Endothelial cell of umbilical vein (primary cell): Measurements from ENCODE around the gene RAB10. TPM values are rescaled to one million over a fixed set of nuclear protein-coding genes. Genes with fewer than 3 reads are reported as not detected.

Experiments used
- BruUV-seq: library from RNA; stranded (reverse); fragments of 400-500 nt; replicated peaks from 2 replicates; lab custom pipeline; 2021; lab: Mats Ljungman, UMichigan
- CTCF ChIA-PET: fragments of 300-600, 350-600 bp; sonication (Branson Sonifier 250); formaldehyde crosslinking; loops from one replicate; lab custom pipeline; 2021; ENCODE audit warnings: antibody characterized with exemption, inconsistent platforms; lab: Charles Lee
- POLR2A ChIA-PET: fragments of 300-600, 350-600 bp; sonication (Branson Sonifier 250); formaldehyde crosslinking; loops from one replicate; lab custom pipeline; 2021; ENCODE audit warnings: antibody characterized with exemption, inconsistent platforms; lab: Charles Lee
- DNase-seq: peaks from one replicate; pipeline ENCODE4 v3.0.0-alpha.2; 2011; ENCODE audit warnings: low read depth, low spot score
- FAIRE-seq: peaks from 2 replicates; lab custom pipeline; 2011; peaks lifted over from hg19 to GRCh38; lab: Jason Lieb, UNC
- H2AFZ ChIP-seq: 2 replicates; pipeline ENCODE4 v1.6.0; 2012; ENCODE audit warnings: low read depth, low read length, control low read depth, inconsistent platforms
- H3K27ac ChIP-seq: 2 replicates; pipeline ENCODE4 v1.5.1; 2011; ENCODE audit warnings: low read depth, mild to moderate bottlenecking, control low read depth, low read length, moderate library complexity; ENCODE audit not compliant: insufficient read depth
- H3K27me3 ChIP-seq, 2 experiments: 2 replicates each; pipeline versions ENCODE4 v1.6.0 to v1.6.1; 2011; ENCODE audit warnings: low read length in 2 of 2, mixed read lengths in 1 of 2; ENCODE audit not compliant: control insufficient read depth in 2 of 2, insufficient read depth in 2 of 2
- H3K36me3 ChIP-seq, 2 experiments: 2 replicates in 1 of 2; 3 replicates in 1 of 2; pipeline ENCODE4 v1.5.1; 2011; ENCODE audit warnings: low read length in 2 of 2, mild to moderate bottlenecking in 1 of 2, moderate library complexity in 1 of 2; ENCODE audit not compliant: control insufficient read depth in 2 of 2, insufficient read depth in 2 of 2; ENCODE audit errors: extremely low read depth in 1 of 2
- H3K4me1 ChIP-seq: 3 replicates; pipeline ENCODE4 v1.5.1; 2011; ENCODE audit warnings: mild to moderate bottlenecking, low read length; ENCODE audit not compliant: control insufficient read depth, insufficient read depth; ENCODE audit errors: extremely low read depth
- H3K4me2 ChIP-seq: 2 replicates; pipeline ENCODE4 v1.6.1; 2011; ENCODE audit warnings: low read length, control low read depth, mixed read lengths; ENCODE audit not compliant: insufficient read depth
- H3K4me3 ChIP-seq, 3 experiments: fragments of 200-600 bp in 1 of 3; sonication (generic), shearing (Covaris generic) in 1 of 3; replicated peaks in 1 of 3; 2 replicates each; pipeline ENCODE4 v1.5.1; 2011 to 2016; ENCODE audit warnings: control low read depth in 3 of 3, low read length in 3 of 3, mild to moderate bottlenecking in 2 of 3, inconsistent platforms in 1 of 3, low read depth in 1 of 3, moderate library complexity in 1 of 3; ENCODE audit not compliant: insufficient read depth in 1 of 3
- H3K79me2 ChIP-seq: 2 replicates; pipeline ENCODE4 v1.6.0; 2012; ENCODE audit warnings: low read length, inconsistent platforms; ENCODE audit not compliant: control insufficient read depth, insufficient read depth
- H3K9ac ChIP-seq: replicated peaks from 2 replicates; pipeline ENCODE3; 2011; ENCODE audit warnings: low read length, control low read depth; ENCODE audit not compliant: insufficient read depth; ENCODE audit errors: extremely low read depth
- H3K9me1 ChIP-seq: replicated peaks from 3 replicates; pipeline ENCODE4 v1.6.0; 2011; ENCODE audit warnings: mild to moderate bottlenecking, low read length; ENCODE audit not compliant: control insufficient read depth, insufficient read depth; ENCODE audit errors: extremely low read depth
- H3K9me3 ChIP-seq: replicated peaks from 2 replicates; pipeline ENCODE4 v1.5.1; 2012; ENCODE audit warnings: low read length, inconsistent platforms; ENCODE audit not compliant: control insufficient read depth, insufficient read depth
- H4K20me1 ChIP-seq: replicated peaks from 2 replicates; pipeline ENCODE3; 2011; ENCODE audit warnings: mild to moderate bottlenecking, low read length; ENCODE audit not compliant: control insufficient read depth, insufficient read depth; ENCODE audit errors: extremely low read depth
- EZH2 ChIP-seq: IDR thresholded peaks from 2 replicates; pipeline ENCODE4 v1.6.1; 2012; ENCODE audit warnings: borderline replicate concordance, low read depth, mild to moderate bottlenecking, moderate library complexity, low read length, inconsistent platforms; ENCODE audit not compliant: severe bottlenecking
- FOS ChIP-seq: IDR thresholded peaks from 2 replicates; pipeline ENCODE4 v1.6.1; 2011; ENCODE audit warnings: mild to moderate bottlenecking, low read length, moderate library complexity, borderline replicate concordance; ENCODE audit not compliant: insufficient read depth
- GATA2 ChIP-seq: IDR thresholded peaks from 2 replicates; pipeline ENCODE4 v1.7.0; 2011; ENCODE audit warnings: low read depth, mild to moderate bottlenecking, moderate library complexity, mixed read lengths, low read length; ENCODE audit not compliant: insufficient read length, insufficient read depth
- JUN ChIP-seq: IDR thresholded peaks from 2 replicates; pipeline ENCODE4 v1.6.1; 2011; ENCODE audit warnings: borderline replicate concordance, low read depth; ENCODE audit not compliant: insufficient read length, insufficient read depth
- MAX ChIP-seq: IDR thresholded peaks from 2 replicates; pipeline ENCODE4 v1.6.1; 2011; ENCODE audit not compliant: insufficient read depth, insufficient read length
- MYC ChIP-seq: IDR thresholded peaks from one replicate; pipeline ENCODE4 v1.6.1; 2011; ENCODE audit warnings: mild to moderate bottlenecking, low read depth, low read length
- POLR2A ChIP-seq: IDR thresholded peaks from 2 replicates; pipeline ENCODE4 v1.6.1; 2012; ENCODE audit warnings: low read depth, mild to moderate bottlenecking, control low read depth, low read length
- POLR2AphosphoS5 ChIP-seq: IDR thresholded peaks from 2 replicates; pipeline ENCODE4 v1.6.1; 2012; ENCODE audit warnings: low read depth, mild to moderate bottlenecking, control low read depth, low read length, moderate library complexity; ENCODE audit not compliant: insufficient read depth
- dilution Hi-C: fragments of 300-500 bp; cut with MboI; formaldehyde crosslinking; loops from one replicate; pipeline ENCODE4 v1.15.0; 2019; ENCODE audit warnings: low sequenced_read_pairs; ENCODE audit not compliant: extremely low pct_ligation_motif_present
- intact Hi-C: fragments of 100-400 bp; cut with micrococcal nuclease; formaldehyde crosslinking; loops from one replicate; pipeline ENCODE4 v1.10.0; 2022
- polyA plus RNA-seq, 4 experiments: library from polyadenylated mRNA; depleted of rRNA in 3 of 4; stranded (reverse) in 3 of 4; unstranded in 1 of 4; fragments of >200 nt; gene quantifications; 2 replicates each; pipeline versions ENCODE4 v1.2.1 to v1.2.3, GENCODE V29; 2011 to 2012; ENCODE audit warnings: missing spikeins in 1 of 4
- total RNA-seq: library from RNA; stranded (reverse); gene quantifications from 2 replicates; pipeline ENCODE4 v1.2.3, GENCODE V29; 2021
- TF ChIP-seq, protein P1 (sequence below), 2 donors: IDR thresholded peaks; 1 replicate in 1 of 2; 2 replicates in 1 of 2; pipeline ENCODE4 v1.5.1; 2011; ENCODE audit warnings: low read length in 2 of 2, mild to moderate bottlenecking in 2 of 2, moderate library complexity in 2 of 2, control low read depth in 1 of 2, inconsistent platforms in 1 of 2, low read depth in 1 of 2; ENCODE audit not compliant: insufficient read depth in 1 of 2; ENCODE audit errors: extremely low read depth in 1 of 2

The RAB10 gene
- total and polyA plus RNA-seq, 2 donors (not counting 3 experiments of a cell fraction or from before 2014, with no cell fraction given), result 45.1 to 104 TPM

- Histone ChIP-seq H3K9ac (no peak overlapping the region), H3K27ac (no peak overlapping the region), H3K9me1 (no peaks in the 10 kb centered on the region), H3K4me3 (no peak overlapping the region), H2AFZ (no peak overlapping the region), H3K9me3 (no peaks in the 10 kb centered on the region), H3K27me3 (no peaks in the 10 kb centered on the region), H4K20me1 (peaks cover 13% of the 10 kb centered on the region), H3K79me2 (peaks cover 86% of the 10 kb centered on the region), H3K36me3 (no peaks in the 10 kb centered on the region), H3K4me2 (no peak overlapping the region), H3K4me1 (no peaks in the 10 kb centered on the region)
- ChIA-PET CTCF (interaction anchor here (0.8 to 4.3 kb wide), 12 partner anchors 11 to 136 kb away, joined by 3 to 47 read pairs (median 10); no protein-coding TSS in a partner anchor), POLR2A (no interaction called here)
- TF ChIP-seq JUN, result no peak
- no peak for TF ChIP-seq MAX
- no peak for TF ChIP-seq POLR2AphosphoS5
- TF ChIP-seq FOS, result no peak
- TF ChIP-seq POLR2A, result no peak
- TF ChIP-seq GATA2, result no peak
- TF ChIP-seq EZH2, result no peak
- no peak for TF ChIP-seq MYC
- TF ChIP-seq, protein P1, sequence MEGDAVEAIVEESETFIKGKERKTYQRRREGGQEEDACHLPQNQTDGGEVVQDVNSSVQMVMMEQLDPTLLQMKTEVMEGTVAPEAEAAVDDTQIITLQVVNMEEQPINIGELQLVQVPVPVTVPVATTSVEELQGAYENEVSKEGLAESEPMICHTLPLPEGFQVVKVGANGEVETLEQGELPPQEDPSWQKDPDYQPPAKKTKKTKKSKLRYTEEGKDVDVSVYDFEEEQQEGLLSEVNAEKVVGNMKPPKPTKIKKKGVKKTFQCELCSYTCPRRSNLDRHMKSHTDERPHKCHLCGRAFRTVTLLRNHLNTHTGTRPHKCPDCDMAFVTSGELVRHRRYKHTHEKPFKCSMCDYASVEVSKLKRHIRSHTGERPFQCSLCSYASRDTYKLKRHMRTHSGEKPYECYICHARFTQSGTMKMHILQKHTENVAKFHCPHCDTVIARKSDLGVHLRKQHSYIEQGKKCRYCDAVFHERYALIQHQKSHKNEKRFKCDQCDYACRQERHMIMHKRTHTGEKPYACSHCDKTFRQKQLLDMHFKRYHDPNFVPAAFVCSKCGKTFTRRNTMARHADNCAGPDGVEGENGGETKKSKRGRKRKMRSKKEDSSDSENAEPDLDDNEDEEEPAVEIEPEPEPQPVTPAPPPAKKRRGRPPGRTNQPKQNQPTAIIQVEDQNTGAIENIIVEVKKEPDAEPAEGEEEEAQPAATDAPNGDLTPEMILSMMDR (IDR thresholded peaks at IDR 0.05; ENCODE audit: extremely low read depth in 1 of 2, insufficient read depth in 1 of 2, low read depth in 1 of 2, low read length in 2 of 2), result no peak
- FAIRE-seq (no peak), DNase-seq (no peak)
- dilution Hi-C loops, result no loop called here
- intact Hi-C loops, result loop anchor here (5.0 kb wide), 1 partner anchor 94 kb away; no protein-coding TSS in a partner anchor
- BruUV-seq, result no TSS peak
These were observed 52.9 kb downstream of the RAB10 start for GRCh38 chr2:26086779-26087178.
